BJ (cell line): ENCODE measurements around the gene ETAA1. TPM values are rescaled to one million over a fixed set of nuclear protein-coding genes. Genes with fewer than 3 reads are reported as not detected.

Source experiments
- CTCF ChIA-PET: fragments of 350-600 bp; formaldehyde crosslinking; extraction: SDS; loops from one replicate; lab custom pipeline; 2021; ENCODE audit warnings: antibody characterized with exemption, inconsistent platforms; lab: Yijun Ruan, JAX
- POLR2A ChIA-PET: fragments of 300-600 bp; sonication (Branson Sonifier 250); formaldehyde crosslinking; extraction: SDS; loops from one replicate; lab custom pipeline; 2021; ENCODE audit warnings: antibody characterized with exemption; lab: Charles Lee
- DNase-seq: peaks from one replicate; pipeline ENCODE4 v3.0.0-alpha.2; 2011; ENCODE audit warnings: low read depth
- H3K27me3 ChIP-seq: 2 replicates; pipeline ENCODE4 v1.6.0; 2011; ENCODE audit warnings: low read length; ENCODE audit not compliant: control insufficient read depth, insufficient read depth
- H3K36me3 ChIP-seq: 2 replicates; pipeline ENCODE4 v1.5.1; 2011; ENCODE audit warnings: low read length; ENCODE audit not compliant: control insufficient read depth, insufficient read depth
- H3K4me3 ChIP-seq: 2 replicates; pipeline ENCODE4 v1.5.1; 2011; ENCODE audit warnings: low read depth, mild to moderate bottlenecking, control low read depth, low read length
- CTCF ChIP-seq: IDR thresholded peaks from 2 replicates; pipeline ENCODE4 v1.5.1; 2011; ENCODE audit warnings: low read depth, mild to moderate bottlenecking, control low read depth, inconsistent platforms, low read length, moderate library complexity; ENCODE audit not compliant: insufficient read depth
- polyA minus RNA-seq: library from RNA; depleted of rRNA, polyadenylated mRNA; stranded (reverse); fragments of >200 nt; gene quantifications from 2 replicates; pipeline ENCODE4 v1.2.3, GENCODE V29; 2011; rRNA and poly(A)+ RNA removed
- polyA plus RNA-seq: library from polyadenylated mRNA; depleted of rRNA; stranded (reverse); fragments of >200 nt; gene quantifications from 2 replicates; pipeline ENCODE4 v1.2.3, GENCODE V29; 2011; rRNA removed

ETAA1 gene
- polyA plus RNA-seq, result 3.5 and 8.8 TPM in 2 replicates
- 2.3 and 3.0 TPM in 2 replicates for polyA minus RNA-seq

DNA sequence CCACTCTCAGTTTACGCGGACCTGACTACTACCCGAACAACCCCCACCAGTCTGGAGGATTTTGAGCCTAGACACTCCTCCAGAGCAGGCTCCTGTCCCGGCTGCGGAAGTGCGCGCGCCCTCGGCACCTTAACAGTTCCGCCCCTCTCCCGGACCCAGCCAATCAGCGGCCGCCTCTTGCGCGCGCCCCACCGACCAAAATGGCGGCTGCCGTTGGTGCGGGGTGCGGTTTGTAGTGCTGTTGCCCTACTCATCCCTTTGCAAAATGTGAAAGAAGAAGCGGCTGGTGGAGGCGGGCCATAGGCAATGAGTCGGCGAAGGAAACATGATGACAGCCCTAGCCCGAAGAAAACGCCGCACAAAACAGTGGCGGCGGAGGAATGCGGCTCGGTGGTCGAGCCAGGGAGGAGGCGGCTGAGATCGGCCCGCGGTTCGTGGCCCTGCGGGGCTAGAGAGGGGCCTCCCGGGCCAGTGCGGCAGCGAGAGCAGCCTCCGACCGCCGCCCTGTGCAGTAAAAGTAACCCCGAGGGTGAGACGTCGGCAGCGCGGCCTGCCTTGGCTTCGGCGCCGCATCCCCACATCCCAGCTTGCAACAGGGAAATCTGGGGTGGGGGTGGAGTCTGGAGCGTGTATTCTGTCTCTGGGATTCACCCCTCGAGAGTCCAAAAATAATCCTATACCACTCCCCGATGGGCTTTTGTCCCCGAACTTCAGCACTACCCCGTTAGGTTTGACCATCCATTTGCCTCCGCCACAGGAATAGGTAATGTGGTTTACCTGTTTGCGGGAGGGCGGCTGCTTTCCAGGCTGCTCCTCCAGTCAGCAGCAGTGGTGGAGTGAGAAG is at the start of gene ETAA1:
TSS of gene ETAA1 (plus strand) at position 191 of the 844 bp plus-strand sequence. CDS start at position 307, 116 bp downstream.
- Histone ChIP-seq H3K27me3 (no peaks in the 10 kb centered on the region), H3K4me3 (peak within 1 kb of the TSS; percentile 79), H3K36me3 (no peaks in the 10 kb centered on the region)
- TF ChIP-seq CTCF, result no peak
- ChIA-PET POLR2A (interaction anchor here (0.6 kb wide), 2 partner anchors 106 to 961 kb away, joined by 3 to 5 read pairs; no protein-coding TSS in a partner anchor), CTCF (no interaction called here)
- peak; percentile 30 for DNase-seq

DNA sequence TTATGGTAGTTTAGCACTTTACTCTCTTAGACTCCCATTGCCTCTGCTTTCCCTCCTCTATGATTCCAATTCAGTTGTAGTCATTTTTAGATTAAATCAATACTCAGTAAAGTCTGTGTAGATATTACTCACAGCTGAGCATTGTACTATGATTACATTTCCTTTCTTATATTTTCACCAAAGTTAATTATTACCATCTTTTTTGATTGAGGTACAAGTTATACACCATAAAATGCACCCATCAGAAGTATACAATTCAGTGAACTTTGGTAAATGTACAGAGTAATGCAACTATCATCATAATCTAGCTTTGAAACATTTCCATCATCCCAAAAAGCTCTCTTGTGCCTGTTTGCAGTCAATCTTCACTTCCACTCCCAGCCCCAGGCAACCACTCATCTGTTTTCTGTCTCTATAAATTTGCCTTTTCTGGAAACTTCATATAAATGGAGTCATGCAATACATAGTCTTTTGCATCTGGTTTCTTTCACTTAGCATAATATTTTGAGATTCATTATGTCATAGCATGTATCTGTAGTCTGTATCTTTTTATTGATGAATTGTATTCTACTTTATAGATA is 30.2 kb upstream of the ETAA1 start:
- DNase-seq, result no peak
- CTCF ChIA-PET, result interaction anchor here (1.0 kb wide), 1 partner anchor 19 kb away, joined by 3 read pairs; no protein-coding TSS in a partner anchor
- no peak for TF ChIP-seq CTCF
- Histone ChIP-seq H3K27me3 (no peaks in the 10 kb centered on the region), H3K4me3 (no peak overlapping the region), H3K36me3 (no peaks in the 10 kb centered on the region)
- POLR2A ChIA-PET, result no interaction called here

- no peak for DNase-seq
- H3K4me3 ChIP-seq, result no peak overlapping the region
- TF ChIP-seq CTCF, result no peak
- ChIA-PET CTCF (no interaction called here), POLR2A (no interaction called here)
- no peaks in the 10 kb centered on the region for H3K36me3 ChIP-seq
- H3K27me3 ChIP-seq, result no peaks in the 10 kb centered on the region
Observed at GRCh38 chr2:67374481-67374880, 22.7 kb upstream of the ETAA1 start.

GRCh38 chr2:67374949-67375348 is 22.2 kb upstream of the ETAA1 start:
- no peak overlapping the region for H3K4me3 ChIP-seq
- ChIA-PET POLR2A (no interaction called here), CTCF (no interaction called here)
- no peaks in the 10 kb centered on the region for H3K36me3 ChIP-seq
- no peaks in the 10 kb centered on the region for H3K27me3 ChIP-seq
- TF ChIP-seq CTCF, result no peak
- DNase-seq, result no peak

- no peak for TF ChIP-seq CTCF
- Histone ChIP-seq H3K4me3 (no peak overlapping the region), H3K36me3 (no peaks in the 10 kb centered on the region), H3K27me3 (no peaks in the 10 kb centered on the region)
- no peak for DNase-seq
- ChIA-PET CTCF (no interaction called here), POLR2A (interaction anchor here (0.6 kb wide), 1 partner anchor 260 kb away, joined by 3 read pairs; no protein-coding TSS in a partner anchor)
Observed at GRCh38 chr2:67378555-67378954, 18.6 kb upstream of the ETAA1 start.
